ENCODE data around the gene CXCL16.

DNA sequence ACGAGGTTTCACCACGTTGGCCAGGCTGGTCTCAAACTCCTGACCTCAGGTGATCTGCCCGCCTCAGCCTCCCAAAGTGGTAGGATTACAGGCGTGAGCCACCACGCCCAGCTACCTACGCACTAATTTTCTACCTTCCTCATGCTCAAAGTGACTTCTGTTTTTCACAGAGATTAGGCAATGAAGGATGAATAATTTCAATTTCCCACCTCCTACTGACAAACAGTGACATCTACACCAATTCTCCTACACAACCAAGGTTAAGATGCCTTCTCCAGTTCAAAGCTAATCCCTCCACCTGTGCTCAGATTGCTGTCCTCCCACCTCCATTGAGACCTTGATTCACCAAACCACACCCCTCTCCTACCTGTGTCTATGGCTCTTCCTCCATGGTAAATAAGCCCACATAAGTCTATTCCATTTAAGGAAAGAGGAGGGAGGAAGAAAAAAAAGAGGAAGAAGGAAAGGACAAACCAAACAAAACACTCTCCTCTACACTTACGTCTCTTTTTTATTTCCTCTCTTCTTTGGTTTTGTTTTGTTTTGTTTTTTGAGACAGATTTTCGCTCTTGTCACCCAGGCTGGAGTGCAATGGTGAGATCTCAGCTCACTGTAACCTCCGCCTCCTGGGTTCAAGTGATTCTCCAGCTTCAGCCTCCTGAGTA, 13.9 kb downstream of the CXCL16 start:
- TF ChIP-seq, protein P1, sequence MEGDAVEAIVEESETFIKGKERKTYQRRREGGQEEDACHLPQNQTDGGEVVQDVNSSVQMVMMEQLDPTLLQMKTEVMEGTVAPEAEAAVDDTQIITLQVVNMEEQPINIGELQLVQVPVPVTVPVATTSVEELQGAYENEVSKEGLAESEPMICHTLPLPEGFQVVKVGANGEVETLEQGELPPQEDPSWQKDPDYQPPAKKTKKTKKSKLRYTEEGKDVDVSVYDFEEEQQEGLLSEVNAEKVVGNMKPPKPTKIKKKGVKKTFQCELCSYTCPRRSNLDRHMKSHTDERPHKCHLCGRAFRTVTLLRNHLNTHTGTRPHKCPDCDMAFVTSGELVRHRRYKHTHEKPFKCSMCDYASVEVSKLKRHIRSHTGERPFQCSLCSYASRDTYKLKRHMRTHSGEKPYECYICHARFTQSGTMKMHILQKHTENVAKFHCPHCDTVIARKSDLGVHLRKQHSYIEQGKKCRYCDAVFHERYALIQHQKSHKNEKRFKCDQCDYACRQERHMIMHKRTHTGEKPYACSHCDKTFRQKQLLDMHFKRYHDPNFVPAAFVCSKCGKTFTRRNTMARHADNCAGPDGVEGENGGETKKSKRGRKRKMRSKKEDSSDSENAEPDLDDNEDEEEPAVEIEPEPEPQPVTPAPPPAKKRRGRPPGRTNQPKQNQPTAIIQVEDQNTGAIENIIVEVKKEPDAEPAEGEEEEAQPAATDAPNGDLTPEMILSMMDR (IDR thresholded peaks at IDR 0.05): no peak
- TF ChIP-seq POLR2A (IDR thresholded peaks at IDR 0.05): no peak
